Measurements from ENCODE around the gene FASTKD3. TPM values are rescaled to one million over a fixed set of nuclear protein-coding genes. Genes with fewer than 3 reads are reported as not detected.

FASTKD3 gene
- total and polyA plus RNA-seq, 2 donors from 2014 or later = 11.3 to 15.3 TPM

- intact Hi-C loops (cut with DNase I) = no loop called here
- Histone ChIP-seq H3K27me3 (ENCODE audit: control insufficient read depth, insufficient read depth, low read length) (no peaks in the 10 kb centered on the region), H3K4me1 (ENCODE audit: control insufficient read depth in 2 of 3, insufficient read depth in 2 of 3, low read depth in 1 of 3, low read length in 3 of 3) (peaks cover 0 to 8% (median 6%) of the 10 kb centered on the region in 3 donors), H3K9me3 (ENCODE audit: control insufficient read depth in 2 of 3, insufficient read depth in 1 of 3, low read length in 3 of 3) (no peaks in the 10 kb centered on the region), H3K27ac (ENCODE audit: low read depth in 2 of 2, low read length in 2 of 2) (no peak overlapping the region), H3K36me3 (ENCODE audit: control insufficient read depth in 2 of 3, insufficient read depth in 3 of 3, low read length in 3 of 3) (no peaks in the 10 kb centered on the region), H3K9ac (ENCODE audit: low read length in 3 of 3) (no peak overlapping the region), H3K4me3 (ENCODE audit: low read length in 3 of 3) (peak overlapping the region; percentile 34 to 66 (median 51))
- no peak for FAIRE-seq
- DNase-seq = no peak
- no peak for TF ChIP-seq CTCF (IDR thresholded peaks at IDR 0.05; ENCODE audit: borderline replicate concordance, extremely low read depth, insufficient read depth)
Observed at GRCh38 chr5:7851617-7852289, 17.1 kb downstream of the FASTKD3 start.

GRCh38 chr5:7851240-7851592, 17.6 kb downstream of the FASTKD3 start:
- intact Hi-C loops (cut with DNase I) = no loop called here
- Histone ChIP-seq H3K36me3 (ENCODE audit: control insufficient read depth in 2 of 3, insufficient read depth in 3 of 3, low read length in 3 of 3) (no peaks in the 10 kb centered on the region), H3K9me3 (ENCODE audit: control insufficient read depth in 2 of 3, insufficient read depth in 1 of 3, low read length in 3 of 3) (no peaks in the 10 kb centered on the region), H3K4me3 (ENCODE audit: low read length in 3 of 3) (peak overlapping the region; percentile 34 to 66 (median 51)), H3K9ac (ENCODE audit: low read length in 3 of 3) (no peak overlapping the region), H3K27me3 (ENCODE audit: control insufficient read depth, insufficient read depth, low read length) (no peaks in the 10 kb centered on the region), H3K27ac (ENCODE audit: low read depth in 2 of 2, low read length in 2 of 2) (peak overlapping the region in 1 of 2 donors; percentile 14), H3K4me1 (ENCODE audit: control insufficient read depth in 2 of 3, insufficient read depth in 2 of 3, low read depth in 1 of 3, low read length in 3 of 3) (peaks cover 0 to 8% (median 6%) of the 10 kb centered on the region in 3 donors)
- TF ChIP-seq CTCF (IDR thresholded peaks at IDR 0.05; ENCODE audit: borderline replicate concordance, extremely low read depth, insufficient read depth) = no peak
- no peak for DNase-seq
- FAIRE-seq = no peak

GRCh38 chr5:7850395-7851239, 18.2 kb downstream of the FASTKD3 start, which contains the start of gene CFAP90:
TSS of gene CFAP90 (minus strand) at chr5:7851133. CDS start at chr5:7851021, 112 bp downstream.
- H3K4me1 ChIP-seq (ENCODE audit: control insufficient read depth in 2 of 3, insufficient read depth in 2 of 3, low read depth in 1 of 3, low read length in 3 of 3) = peaks cover 0 to 8% (median 6%) of the 10 kb centered on the region in 3 donors
- H3K9me3 ChIP-seq (ENCODE audit: control insufficient read depth in 2 of 3, insufficient read depth in 1 of 3, low read length in 3 of 3) = no peaks in the 10 kb centered on the region
- intact Hi-C loops (cut with DNase I) = no loop called here
- H3K27ac ChIP-seq (ENCODE audit: low read depth in 2 of 2, low read length in 2 of 2) = peak within 1 kb of the TSS in 1 of 2 donors; percentile 14
- H3K36me3 ChIP-seq (ENCODE audit: control insufficient read depth in 2 of 3, insufficient read depth in 3 of 3, low read length in 3 of 3) = no peaks in the 10 kb centered on the region
- DNase-seq (peak; percentile 90 to 94 (median 91)), FAIRE-seq (no peak)
- no peaks in the 10 kb centered on the region for H3K27me3 ChIP-seq (ENCODE audit: control insufficient read depth, insufficient read depth, low read length)
- H3K9ac ChIP-seq (ENCODE audit: low read length in 3 of 3) = peak within 1 kb of the TSS in 1 of 3 donors; percentile 37
- H3K4me3 ChIP-seq (ENCODE audit: low read length in 3 of 3) = peak within 1 kb of the TSS; percentile 41 to 66 (median 55)
- TF ChIP-seq CTCF (IDR thresholded peaks at IDR 0.05; ENCODE audit: borderline replicate concordance, extremely low read depth, insufficient read depth) = peak; percentile 41
